Lung (tissue), 12 donors: ENCODE results near the gene TRPM2. TPM values are rescaled to one million over a fixed set of nuclear protein-coding genes. Genes with fewer than 3 reads are reported as not detected.

Experiments
- ATAC-seq: fragments of 200-7000 bp; cut with Tn5 transposase; one replicate; pipeline ENCODE4 v1.9.1; 2020; ENCODE audit warnings: moderate number of reproducible peaks; ENCODE audit not compliant: insufficient read depth, low FRiP score
- DNase-seq, 3 donors: peaks; one replicate each; pipeline ENCODE4 v3.0.0-alpha.2; 2013 to 2017
- H3K27ac ChIP-seq, 2 donors: one replicate each; pipeline ENCODE4 v1.5.1; 2013; ENCODE audit warnings: mild to moderate bottlenecking in 2 of 2, moderate library complexity in 2 of 2, control low read depth in 1 of 2, inconsistent platforms in 1 of 2, low read depth in 1 of 2, low read length in 1 of 2
- H3K27me3 ChIP-seq, 3 donors: one replicate each; pipeline ENCODE4 v1.5.1; 2013; ENCODE audit warnings: low read length in 2 of 3; ENCODE audit not compliant: control insufficient read depth in 3 of 3, insufficient read depth in 3 of 3
- H3K36me3 ChIP-seq, 4 donors: one replicate each; pipeline ENCODE4 v1.5.1; 2013; ENCODE audit warnings: low read length in 4 of 4, mild to moderate bottlenecking in 1 of 4, moderate library complexity in 1 of 4; ENCODE audit not compliant: control insufficient read depth in 4 of 4, insufficient read depth in 4 of 4
- H3K4me1 ChIP-seq, 5 donors: one replicate each; pipeline ENCODE4 v1.5.1; 2013; ENCODE audit warnings: low read length in 5 of 5, mild to moderate bottlenecking in 2 of 5, moderate library complexity in 1 of 5; ENCODE audit not compliant: control insufficient read depth in 5 of 5, insufficient read depth in 5 of 5
- H3K4me3 ChIP-seq: one replicate; pipeline ENCODE4 v1.5.1; 2013; ENCODE audit warnings: mild to moderate bottlenecking, control low read depth, moderate library complexity
- H3K9ac ChIP-seq, 2 donors: one replicate each; pipeline ENCODE4 v1.5.1; 2013; ENCODE audit warnings: low read length in 2 of 2, control low read depth in 1 of 2; ENCODE audit not compliant: insufficient read depth in 1 of 2
- H3K9me3 ChIP-seq, 4 donors: one replicate each; pipeline ENCODE4 v1.5.1; 2013; ENCODE audit warnings: low read length in 3 of 4, mild to moderate bottlenecking in 1 of 4, moderate library complexity in 1 of 4; ENCODE audit not compliant: control insufficient read depth in 4 of 4, insufficient read depth in 3 of 4
- CTCF ChIP-seq: IDR thresholded peaks from 2 replicates; pipeline ENCODE4 v1.5.1; 2012; ENCODE audit warnings: mild to moderate bottlenecking; ENCODE audit errors: control extremely low read depth, extremely low read depth
- WGBS, 2 donors: extraction: QIAGEN DNeasy Blood & Tissue Kit; methylation state at CpG; one replicate each; pipeline ENCODE4 v1.1.7; 2013; 5-methylcytosine and 5-hydroxymethylcytosine counted together
- polyA plus RNA-seq, 2 donors: library from polyadenylated mRNA; stranded (reverse); fragments of 200-250 nt; gene quantifications; one replicate each; pipeline ENCODE4 v1.2.1, GENCODE V29; 2013
- total RNA-seq, 2 donors: library from RNA; depleted of rRNA in 1 of 2; stranded (reverse); fragments of >200 nt in 1 of 2; gene quantifications; one replicate each; pipeline ENCODE4 v1.2.1, GENCODE V29; 2014 to 2021
- donor health status: control.
- donor health status: control.
- donor health status: Bipolar disorder and iron deficiency.
- donor health status: healthy.
- donor health status: DM: yes; HTN: yes; CAD: no.

Gene TRPM2
- total and polyA plus RNA-seq, 4 donors = 5.9 to 26.2 (median 10.3) TPM

- Histone ChIP-seq H3K27me3 (peaks cover 0 to 8% (median 0%) of the 10 kb centered on the region in 3 donors), H3K4me1 (no peaks in the 10 kb centered on the region), H3K36me3 (no peaks in the 10 kb centered on the region), H3K27ac (no peak overlapping the region), H3K9me3 (peaks cover 0 to 3% (median 0%) of the 10 kb centered on the region in 4 donors), H3K4me3 (no peak overlapping the region), H3K9ac (no peak overlapping the region)
- 77 to 87% methylated on average over 12 of the region's 12 CpGs for WGBS, 2 donors
- TF ChIP-seq CTCF = no peak
- ATAC-seq (no peak), DNase-seq (no peak)
Measured at GRCh38 chr21:44443891-44444285, 90.5 kb downstream of the TRPM2 start.

- peak in 1 of 3 donors; percentile 2 for DNase-seq
- Histone ChIP-seq H3K9me3 (peaks cover 0 to 3% (median 0%) of the 10 kb centered on the region in 4 donors), H3K36me3 (no peaks in the 10 kb centered on the region), H3K27me3 (peaks cover 0 to 8% (median 0%) of the 10 kb centered on the region in 3 donors), H3K9ac (no peak overlapping the region), H3K27ac (no peak overlapping the region), H3K4me3 (no peak overlapping the region), H3K4me1 (no peaks in the 10 kb centered on the region)
- WGBS, 2 donors = 74 to 77% methylated on average over 21 of the region's 21 CpGs
- ATAC-seq = no peak
- no peak for TF ChIP-seq CTCF
Measured at GRCh38 chr21:44444286-44444931, 91.0 kb downstream of the TRPM2 start.

GRCh38 chr21:44445145-44445812 is 91.9 kb downstream of the TRPM2 start:
- WGBS, 2 donors = 74 to 80% methylated on average over 19 of the region's 19 CpGs
- Histone ChIP-seq H3K9ac (no peak overlapping the region), H3K27ac (no peak overlapping the region), H3K9me3 (peaks cover 0 to 3% (median 0%) of the 10 kb centered on the region in 4 donors), H3K4me1 (no peaks in the 10 kb centered on the region), H3K27me3 (peaks cover 0 to 8% (median 0%) of the 10 kb centered on the region in 3 donors), H3K4me3 (no peak overlapping the region), H3K36me3 (no peaks in the 10 kb centered on the region)
- no peak for TF ChIP-seq CTCF
- DNase-seq = no peak
- no peak for ATAC-seq
